Measurements from ENCODE around the gene REC8. TPM values are rescaled to one million over a fixed set of nuclear protein-coding genes. Genes with fewer than 3 reads are reported as not detected.

The REC8 gene
- total and polyA plus RNA-seq, 5 donors from 2014 or later = 9.7 to 145 (median 13.7) TPM

GRCh38 chr14:24129410-24129998, 42.4 kb upstream of the REC8 start:
- Mint-ChIP-seq H3K4me3 (no peak overlapping the region), H3K27ac (no peak overlapping the region), H3K4me1 (peaks cover 5 to 29% (median 18%) of the 10 kb centered on the region in 4 donors), H3K36me3 (peaks cover 8% of the 10 kb centered on the region), H3K27me3 (peaks cover 4% of the 10 kb centered on the region), H3K9me3 (no peaks in the 10 kb centered on the region)
- DNase-seq = no peak
- H3K4me1 ChIP-seq (ENCODE audit: control insufficient read depth, insufficient read depth, low read length, poor library complexity, severe bottlenecking) = peaks cover 15% of the 10 kb centered on the region
- no peak for ATAC-seq (ENCODE audit: low read depth in 2 of 2)
- H3K4me3 ChIP-seq (ENCODE audit: low read depth, low read length) = no peak overlapping the region
- H3K9me3 ChIP-seq (ENCODE audit: control insufficient read depth in 2 of 2, low read length in 2 of 2) = no peaks in the 10 kb centered on the region
- no peak overlapping the region for H3K27ac ChIP-seq (ENCODE audit: insufficient read depth, low read length, poor library complexity, severe bottlenecking)
- no peaks in the 10 kb centered on the region for H3K27me3 ChIP-seq (ENCODE audit: control insufficient read depth, insufficient read depth, low read length)
- no peaks in the 10 kb centered on the region for H3K36me3 ChIP-seq (ENCODE audit: control insufficient read depth, insufficient read depth, low read length)

- no peaks in the 10 kb centered on the region for H3K9me3 ChIP-seq (ENCODE audit: control insufficient read depth in 2 of 2, low read length in 2 of 2)
- H3K4me3 Mint-ChIP-seq = peak within 1 kb of the TSS in 3 of 4 donors; percentile 19 to 61 (median 58)
- H3K27me3 ChIP-seq (ENCODE audit: control insufficient read depth, insufficient read depth, low read length) = no peaks in the 10 kb centered on the region
- peaks cover 9 to 33% (median 22%) of the 10 kb centered on the region in 4 donors for H3K4me1 Mint-ChIP-seq
- H3K27me3 Mint-ChIP-seq = peaks cover 4% of the 10 kb centered on the region
- H3K4me3 ChIP-seq (ENCODE audit: low read depth, low read length) = no peak within 1 kb of the TSS
- H3K27ac Mint-ChIP-seq = peak within 1 kb of the TSS in 2 of 3 donors; percentile 9 to 62
- ATAC-seq (ENCODE audit: low read depth in 2 of 2) (no peak), DNase-seq (no peak)
- H3K36me3 ChIP-seq (ENCODE audit: control insufficient read depth, insufficient read depth, low read length) = no peaks in the 10 kb centered on the region
- H3K9me3 Mint-ChIP-seq = peaks cover 0 to 1% (median 0%) of the 10 kb centered on the region in 7 donors
- no peak within 1 kb of the TSS for H3K27ac ChIP-seq (ENCODE audit: insufficient read depth, low read length, poor library complexity, severe bottlenecking)
- H3K36me3 Mint-ChIP-seq = peaks cover 4% of the 10 kb centered on the region
- H3K4me1 ChIP-seq (ENCODE audit: control insufficient read depth, insufficient read depth, low read length, poor library complexity, severe bottlenecking) = peaks cover 20% of the 10 kb centered on the region
Measured at GRCh38 chr14:24130380-24130716, 41.5 kb upstream of the REC8 start, which contains the start of gene FITM1. FITM1 (plus strand) TSS chr14:24130659; CDS start chr14:24131564, 905 bp downstream.

- no peak overlapping the region for H3K27ac ChIP-seq (ENCODE audit: insufficient read depth, low read length, poor library complexity, severe bottlenecking)
- H3K36me3 Mint-ChIP-seq = peaks cover 4% of the 10 kb centered on the region
- peaks cover 4% of the 10 kb centered on the region for H3K27me3 Mint-ChIP-seq
- no peak overlapping the region for H3K4me3 ChIP-seq (ENCODE audit: low read depth, low read length)
- H3K27ac Mint-ChIP-seq = peak overlapping the region in 2 of 3 donors; percentile 9 to 62
- DNase-seq (no peak), ATAC-seq (ENCODE audit: low read depth in 2 of 2) (no peak)
- H3K27me3 ChIP-seq (ENCODE audit: control insufficient read depth, insufficient read depth, low read length) = no peaks in the 10 kb centered on the region
- peaks cover 24% of the 10 kb centered on the region for H3K4me1 ChIP-seq (ENCODE audit: control insufficient read depth, insufficient read depth, low read length, poor library complexity, severe bottlenecking)
- H3K36me3 ChIP-seq (ENCODE audit: control insufficient read depth, insufficient read depth, low read length) = no peaks in the 10 kb centered on the region
- H3K4me1 Mint-ChIP-seq = peaks cover 10 to 36% (median 26%) of the 10 kb centered on the region in 4 donors
- peak overlapping the region in 2 of 4 donors; percentile 19 to 61 for H3K4me3 Mint-ChIP-seq
- no peaks in the 10 kb centered on the region for H3K9me3 ChIP-seq (ENCODE audit: control insufficient read depth in 2 of 2, low read length in 2 of 2)
- H3K9me3 Mint-ChIP-seq = peaks cover 0 to 1% (median 0%) of the 10 kb centered on the region in 7 donors
Measured at GRCh38 chr14:24130717-24131548, 40.9 kb upstream of the REC8 start.

- Mint-ChIP-seq H3K27ac (peak overlapping the region; percentile 91 to 95 (median 93)), H3K4me1 (peaks cover 10 to 38% (median 27%) of the 10 kb centered on the region in 4 donors), H3K36me3 (peaks cover 4% of the 10 kb centered on the region), H3K27me3 (peaks cover 4% of the 10 kb centered on the region), H3K4me3 (peak overlapping the region in 2 of 4 donors; percentile 10 to 29), H3K9me3 (peaks cover 0 to 1% (median 0%) of the 10 kb centered on the region in 7 donors)
- Histone ChIP-seq H3K27me3 (ENCODE audit: control insufficient read depth, insufficient read depth, low read length) (no peaks in the 10 kb centered on the region), H3K36me3 (ENCODE audit: control insufficient read depth, insufficient read depth, low read length) (no peaks in the 10 kb centered on the region), H3K4me1 (ENCODE audit: control insufficient read depth, insufficient read depth, low read length, poor library complexity, severe bottlenecking) (peaks cover 27% of the 10 kb centered on the region), H3K27ac (ENCODE audit: insufficient read depth, low read length, poor library complexity, severe bottlenecking) (peak overlapping the region; percentile 41), H3K9me3 (ENCODE audit: control insufficient read depth in 2 of 2, low read length in 2 of 2) (no peaks in the 10 kb centered on the region), H3K4me3 (ENCODE audit: low read depth, low read length) (no peak overlapping the region)
- DNase-seq = no peak
- ATAC-seq (ENCODE audit: low read depth in 2 of 2) = no peak
Measured at GRCh38 chr14:24131549-24131966, 40.3 kb upstream of the REC8 start.

GRCh38 chr14:24132061-24132685, 39.7 kb upstream of the REC8 start:
- peaks cover 33% of the 10 kb centered on the region for H3K4me1 ChIP-seq (ENCODE audit: control insufficient read depth, insufficient read depth, low read length, poor library complexity, severe bottlenecking)
- peak overlapping the region; percentile 41 for H3K27ac ChIP-seq (ENCODE audit: insufficient read depth, low read length, poor library complexity, severe bottlenecking)
- no peak for ATAC-seq (ENCODE audit: low read depth in 2 of 2)
- Mint-ChIP-seq H3K4me1 (peaks cover 10 to 44% (median 33%) of the 10 kb centered on the region in 4 donors), H3K9me3 (peaks cover 0 to 1% (median 0%) of the 10 kb centered on the region in 7 donors), H3K27me3 (peaks cover 4% of the 10 kb centered on the region), H3K36me3 (peaks cover 8% of the 10 kb centered on the region), H3K27ac (peak overlapping the region; percentile 93 to 95 (median 93)), H3K4me3 (peak overlapping the region; percentile 40 to 81 (median 70))
- H3K4me3 ChIP-seq (ENCODE audit: low read depth, low read length) = no peak overlapping the region
- H3K27me3 ChIP-seq (ENCODE audit: control insufficient read depth, insufficient read depth, low read length) = no peaks in the 10 kb centered on the region
- H3K36me3 ChIP-seq (ENCODE audit: control insufficient read depth, insufficient read depth, low read length) = no peaks in the 10 kb centered on the region
- DNase-seq = peak in 2 of 3 donors; percentile 43 to 57
- no peaks in the 10 kb centered on the region for H3K9me3 ChIP-seq (ENCODE audit: control insufficient read depth in 2 of 2, low read length in 2 of 2)

GRCh38 chr14:24132976-24133375, 38.9 kb upstream of the REC8 start:
- Mint-ChIP-seq H3K9me3 (peaks cover 0 to 1% (median 0%) of the 10 kb centered on the region in 7 donors), H3K4me1 (peaks cover 10 to 48% (median 37%) of the 10 kb centered on the region in 4 donors), H3K27me3 (peaks cover 4% of the 10 kb centered on the region), H3K27ac (peak overlapping the region; percentile 90 to 95 (median 93)), H3K4me3 (peak overlapping the region in 3 of 4 donors; percentile 40 to 81 (median 59)), H3K36me3 (peaks cover 10% of the 10 kb centered on the region)
- Histone ChIP-seq H3K4me3 (ENCODE audit: low read depth, low read length) (no peak overlapping the region), H3K9me3 (ENCODE audit: control insufficient read depth in 2 of 2, low read length in 2 of 2) (no peaks in the 10 kb centered on the region), H3K27ac (ENCODE audit: insufficient read depth, low read length, poor library complexity, severe bottlenecking) (peak overlapping the region; percentile 41), H3K4me1 (ENCODE audit: control insufficient read depth, insufficient read depth, low read length, poor library complexity, severe bottlenecking) (peaks cover 41% of the 10 kb centered on the region), H3K36me3 (ENCODE audit: control insufficient read depth, insufficient read depth, low read length) (peaks cover 6% of the 10 kb centered on the region), H3K27me3 (ENCODE audit: control insufficient read depth, insufficient read depth, low read length) (no peaks in the 10 kb centered on the region)
- ATAC-seq (ENCODE audit: low read depth in 2 of 2) (no peak), DNase-seq (no peak)

- Histone ChIP-seq H3K36me3 (ENCODE audit: control insufficient read depth, insufficient read depth, low read length) (peaks cover 13% of the 10 kb centered on the region), H3K9me3 (ENCODE audit: control insufficient read depth in 2 of 2, low read length in 2 of 2) (no peaks in the 10 kb centered on the region), H3K27me3 (ENCODE audit: control insufficient read depth, insufficient read depth, low read length) (no peaks in the 10 kb centered on the region), H3K27ac (ENCODE audit: insufficient read depth, low read length, poor library complexity, severe bottlenecking) (no peak overlapping the region), H3K4me1 (ENCODE audit: control insufficient read depth, insufficient read depth, low read length, poor library complexity, severe bottlenecking) (peaks cover 42% of the 10 kb centered on the region), H3K4me3 (ENCODE audit: low read depth, low read length) (no peak overlapping the region)
- Mint-ChIP-seq H3K27me3 (peaks cover 4% of the 10 kb centered on the region), H3K4me1 (peaks cover 10 to 55% (median 39%) of the 10 kb centered on the region in 4 donors), H3K9me3 (peaks cover 0 to 1% (median 0%) of the 10 kb centered on the region in 7 donors), H3K36me3 (peaks cover 15% of the 10 kb centered on the region), H3K4me3 (no peak overlapping the region), H3K27ac (peak overlapping the region in 1 of 3 donors; percentile 68)
- DNase-seq (no peak), ATAC-seq (ENCODE audit: low read depth in 2 of 2) (no peak)
Measured at GRCh38 chr14:24133735-24134134, 38.1 kb upstream of the REC8 start.

Data from CD4-positive, CD25-positive, alpha-beta regulatory T cell (primary cell).